Natural killer cell (primary cell): ENCODE measurements around the gene EGFLAM. TPM values are rescaled to one million over a fixed set of nuclear protein-coding genes. Genes with fewer than 3 reads are reported as not detected.

Experiments
- ATAC-seq, 3 donors: fragments of 150-1000 bp in 2 of 3; fragments of 200-7000 bp in 1 of 3; cut with Tn5 transposase; 1 replicate in 1 of 3; 2 replicates in 2 of 3; pipeline ENCODE4 v1.10.0; 2021; ENCODE audit warnings: mild to moderate bottlenecking in 2 of 3, moderate library complexity in 2 of 3
- DNase-seq, 2 donors: peaks; one replicate each; pipeline versions ENCODE4 v3.0.0 to v3.0.0-alpha.2; 2013 to 2021; ENCODE audit warnings: mixed read lengths in 1 of 2
- H3K27ac ChIP-seq: one replicate; pipeline ENCODE4 v1.5.1; 2013; ENCODE audit warnings: mild to moderate bottlenecking, low read length
- H3K27me3 ChIP-seq: one replicate; pipeline ENCODE4 v1.6.1; 2013; ENCODE audit warnings: low read length; ENCODE audit not compliant: control insufficient read depth, insufficient read depth
- H3K36me3 ChIP-seq: one replicate; pipeline ENCODE4 v1.6.1; 2013; ENCODE audit warnings: low read length; ENCODE audit not compliant: control insufficient read depth, insufficient read depth
- H3K4me1 ChIP-seq: one replicate; pipeline ENCODE4 v1.6.1; 2013; ENCODE audit warnings: low read length; ENCODE audit not compliant: control insufficient read depth, insufficient read depth
- H3K4me3 ChIP-seq: one replicate; pipeline ENCODE4 v1.5.1; 2013; ENCODE audit warnings: low read length
- H3K9me3 ChIP-seq: one replicate; pipeline ENCODE4 v1.6.1; 2013; ENCODE audit warnings: low read length; ENCODE audit not compliant: control insufficient read depth, insufficient read depth
- H3K27ac Mint-ChIP-seq, 2 donors: one replicate each; pipeline ENCODE4 v1.8.0; 2022; ENCODE audit warnings: mild to moderate bottlenecking in 2 of 2, mixed read lengths in 2 of 2, moderate library complexity in 1 of 2
- H3K27me3 Mint-ChIP-seq, 2 donors: one replicate each; pipeline ENCODE4 v1.8.0; 2022; ENCODE audit warnings: low read depth in 2 of 2, mixed read lengths in 2 of 2
- H3K36me3 Mint-ChIP-seq: one replicate; pipeline ENCODE4 v1.8.0; 2022; ENCODE audit warnings: mixed read lengths
- H3K4me1 Mint-ChIP-seq, 2 donors: one replicate each; pipeline ENCODE4 v1.8.0; 2022; ENCODE audit warnings: mixed read lengths in 2 of 2
- H3K4me3 Mint-ChIP-seq: one replicate; pipeline ENCODE4 v1.8.0; 2022; ENCODE audit warnings: mild to moderate bottlenecking, moderate library complexity, mixed read lengths
- H3K9me3 Mint-ChIP-seq, 2 donors: one replicate each; pipeline ENCODE4 v1.8.0; 2022; ENCODE audit warnings: mixed read lengths in 2 of 2
- WGBS: methylation state at CpG from one replicate; pipeline ENCODE4 v1.1.7; 2013; ENCODE audit warnings: missing lambda C conversion rate; ENCODE audit not compliant: insufficient coverage; 5-methylcytosine and 5-hydroxymethylcytosine counted together
- intact Hi-C: fragments of 100-400 bp; cut with micrococcal nuclease; formaldehyde crosslinking; loops from one replicate; pipeline ENCODE4 v1.14.2; 2022
- total RNA-seq, 4 donors: library from RNA; stranded (reverse); fragments of 120-200 nt in 1 of 4; gene quantifications; one replicate each; pipeline versions ENCODE4 v1.2.3 to v1.2.4, GENCODE V29; 2013 to 2022
- TF ChIP-seq, protein P1 (sequence below): fragments of 200-600 bp; IDR thresholded peaks from one replicate; pipeline ENCODE4 v1.8.0; 2022; ENCODE audit warnings: antibody characterized with exemption

The EGFLAM gene
- total RNA-seq, 3 donors from 2014 or later (not counting 1 experiment from before 2014, with no cell fraction given), result not detected

DNA sequence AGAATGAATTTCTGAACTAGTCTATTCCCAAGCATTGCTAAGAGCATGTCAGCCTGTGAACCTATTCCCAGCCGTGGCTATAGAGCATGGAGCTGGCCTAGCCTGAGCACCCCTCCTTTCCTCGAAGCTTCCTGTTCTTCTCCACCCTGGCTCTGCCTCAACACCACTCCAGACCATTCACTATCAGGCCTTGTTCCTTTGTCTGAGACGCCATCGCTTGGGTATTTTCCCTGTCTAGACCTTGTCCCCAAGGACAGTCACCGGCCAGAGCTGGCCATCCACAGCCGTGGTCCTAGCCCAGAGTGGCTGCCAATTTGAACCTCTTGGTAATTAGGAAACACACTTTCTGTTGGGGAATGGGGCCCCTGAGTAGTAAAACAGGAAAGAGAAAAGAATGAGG lies 192.3 kb downstream of the EGFLAM start:
- Mint-ChIP-seq H3K27me3 (peaks cover 48 to 71% of the 10 kb centered on the region in 2 donors), H3K27ac (no peak overlapping the region), H3K9me3 (no peaks in the 10 kb centered on the region), H3K4me3 (no peak overlapping the region), H3K36me3 (peaks cover 7% of the 10 kb centered on the region), H3K4me1 (peaks cover 31 to 35% of the 10 kb centered on the region in 2 donors)
- Histone ChIP-seq H3K4me1 (peaks cover 31% of the 10 kb centered on the region), H3K4me3 (no peak overlapping the region), H3K27me3 (peaks cover 53% of the 10 kb centered on the region), H3K27ac (no peak overlapping the region), H3K9me3 (no peaks in the 10 kb centered on the region), H3K36me3 (no peaks in the 10 kb centered on the region)
- TF ChIP-seq, protein P1, sequence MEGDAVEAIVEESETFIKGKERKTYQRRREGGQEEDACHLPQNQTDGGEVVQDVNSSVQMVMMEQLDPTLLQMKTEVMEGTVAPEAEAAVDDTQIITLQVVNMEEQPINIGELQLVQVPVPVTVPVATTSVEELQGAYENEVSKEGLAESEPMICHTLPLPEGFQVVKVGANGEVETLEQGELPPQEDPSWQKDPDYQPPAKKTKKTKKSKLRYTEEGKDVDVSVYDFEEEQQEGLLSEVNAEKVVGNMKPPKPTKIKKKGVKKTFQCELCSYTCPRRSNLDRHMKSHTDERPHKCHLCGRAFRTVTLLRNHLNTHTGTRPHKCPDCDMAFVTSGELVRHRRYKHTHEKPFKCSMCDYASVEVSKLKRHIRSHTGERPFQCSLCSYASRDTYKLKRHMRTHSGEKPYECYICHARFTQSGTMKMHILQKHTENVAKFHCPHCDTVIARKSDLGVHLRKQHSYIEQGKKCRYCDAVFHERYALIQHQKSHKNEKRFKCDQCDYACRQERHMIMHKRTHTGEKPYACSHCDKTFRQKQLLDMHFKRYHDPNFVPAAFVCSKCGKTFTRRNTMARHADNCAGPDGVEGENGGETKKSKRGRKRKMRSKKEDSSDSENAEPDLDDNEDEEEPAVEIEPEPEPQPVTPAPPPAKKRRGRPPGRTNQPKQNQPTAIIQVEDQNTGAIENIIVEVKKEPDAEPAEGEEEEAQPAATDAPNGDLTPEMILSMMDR, result no peak
- WGBS, result 81% methylated on average over 6 of the region's 6 CpGs
- intact Hi-C loops, result no loop called here
- ATAC-seq (no peak), DNase-seq (no peak)

GRCh38 chr5:38451074-38451725 lies 192.8 kb downstream of the EGFLAM start:
- peaks cover 53% of the 10 kb centered on the region for H3K27me3 ChIP-seq
- no peak overlapping the region for H3K4me3 ChIP-seq
- DNase-seq (no peak), ATAC-seq (no peak)
- H3K27me3 Mint-ChIP-seq, result peaks cover 45 to 72% of the 10 kb centered on the region in 2 donors
- peaks cover 7% of the 10 kb centered on the region for H3K36me3 Mint-ChIP-seq
- no peaks in the 10 kb centered on the region for H3K36me3 ChIP-seq
- H3K4me3 Mint-ChIP-seq, result no peak overlapping the region
- no peak overlapping the region for H3K27ac ChIP-seq
- peaks cover 36 to 41% of the 10 kb centered on the region in 2 donors for H3K4me1 Mint-ChIP-seq
- H3K9me3 Mint-ChIP-seq, result no peaks in the 10 kb centered on the region
- no peaks in the 10 kb centered on the region for H3K9me3 ChIP-seq
- intact Hi-C loops, result no loop called here
- no peak overlapping the region for H3K27ac Mint-ChIP-seq
- TF ChIP-seq, protein P1, result no peak
- H3K4me1 ChIP-seq, result peaks cover 37% of the 10 kb centered on the region
- WGBS, result 66% methylated on average over 9 of the region's 9 CpGs

DNA sequence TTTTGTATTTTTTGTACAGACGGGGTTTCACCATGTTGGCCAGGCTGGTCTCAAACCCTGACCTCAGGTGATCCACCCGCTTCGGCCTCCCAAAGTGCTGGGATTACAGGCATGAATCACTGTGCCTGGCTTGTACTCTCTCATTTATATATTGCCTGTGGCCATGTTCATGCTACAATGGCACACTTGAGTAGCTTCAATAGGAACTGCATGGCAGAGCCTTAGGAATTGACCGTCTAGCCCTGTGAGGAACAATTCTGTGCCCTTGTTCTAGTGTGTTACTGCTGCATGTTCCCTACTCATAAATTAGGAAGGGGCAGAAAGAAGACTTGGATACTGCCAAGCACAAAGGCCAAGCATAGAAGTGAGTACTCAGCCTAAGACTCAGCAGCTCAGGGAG lies 193.8 kb downstream of the EGFLAM start:
- H3K36me3 Mint-ChIP-seq, result peaks cover under 1% of the 10 kb centered on the region
- H3K9me3 Mint-ChIP-seq, result no peaks in the 10 kb centered on the region
- Histone ChIP-seq H3K27me3 (peaks cover 62% of the 10 kb centered on the region), H3K27ac (no peak overlapping the region), H3K4me3 (no peak overlapping the region), H3K9me3 (no peaks in the 10 kb centered on the region), H3K36me3 (no peaks in the 10 kb centered on the region), H3K4me1 (peaks cover 41% of the 10 kb centered on the region)
- TF ChIP-seq, protein P1, result no peak
- ATAC-seq (no peak), DNase-seq (no peak)
- intact Hi-C loops, result no loop called here
- H3K4me1 Mint-ChIP-seq, result peaks cover 42 to 45% of the 10 kb centered on the region in 2 donors
- no peak overlapping the region for H3K27ac Mint-ChIP-seq
- 93% methylated on average over 4 of the region's 4 CpGs for WGBS
- H3K4me3 Mint-ChIP-seq, result no peak overlapping the region
- H3K27me3 Mint-ChIP-seq, result peaks cover 35 to 72% of the 10 kb centered on the region in 2 donors

DNA sequence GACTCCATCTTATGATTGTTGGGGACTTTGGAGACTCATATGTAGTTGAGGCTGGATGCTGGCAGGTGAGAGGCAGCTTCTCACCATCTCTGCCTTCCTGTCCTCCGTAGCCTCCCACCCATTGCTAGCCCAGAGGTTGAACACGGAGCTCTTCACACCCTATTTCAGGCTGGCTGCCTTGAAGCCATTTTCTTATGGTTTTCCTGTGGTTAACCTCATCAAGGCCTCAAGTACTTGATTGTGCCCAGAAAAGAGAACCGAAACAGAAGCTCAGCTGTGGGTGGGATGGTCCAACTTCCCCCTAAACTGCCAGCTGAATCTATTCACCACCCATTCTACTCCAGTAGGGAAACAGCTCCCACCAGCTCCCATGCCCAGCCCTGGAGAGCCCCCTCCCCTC lies 195.1 kb downstream of the EGFLAM start:
- H3K4me1 Mint-ChIP-seq, result peaks cover 42 to 45% of the 10 kb centered on the region in 2 donors

More for the DNA sequence above, 195.1 kb downstream of the EGFLAM start:
- DNase-seq (peak in 1 of 2 donors; percentile 87), ATAC-seq (peak; percentile 72 to 89 (median 73))
- H3K4me1 ChIP-seq, result peaks cover 41% of the 10 kb centered on the region
- H3K4me3 Mint-ChIP-seq, result peak overlapping the region; percentile 61
- H3K27me3 Mint-ChIP-seq, result peaks cover 34 to 63% of the 10 kb centered on the region in 2 donors
- H3K36me3 ChIP-seq, result no peaks in the 10 kb centered on the region
- H3K27ac Mint-ChIP-seq, result peak overlapping the region; percentile 37 to 67
- no peaks in the 10 kb centered on the region for H3K9me3 ChIP-seq
- no peak overlapping the region for H3K27ac ChIP-seq
- TF ChIP-seq, protein P1, result no peak
- intact Hi-C loops, result no loop called here
- H3K9me3 Mint-ChIP-seq, result no peaks in the 10 kb centered on the region
- whole genome bisulfite sequencing, result 0% methylated on average over 3 of the region's 3 CpGs
- peaks cover 63% of the 10 kb centered on the region for H3K27me3 ChIP-seq
- no peaks in the 10 kb centered on the region for H3K36me3 Mint-ChIP-seq
- H3K4me3 ChIP-seq, result no peak overlapping the region
